Spleen (tissue), 7 donors: Measurements from ENCODE around the gene COL1A1.

Experiments used
- CTCF ChIP-seq, 11 experiments: fragments of 200-600 bp in 7 of 11; fragments of 450-650 bp in 4 of 11; sonication (generic) in 4 of 11; IDR thresholded peaks in 8 of 11; conservative IDR thresholded peaks in 3 of 11; 1 replicate in 7 of 11; 2 replicates in 4 of 11; pipeline versions ENCODE4 v1.4.0 to v1.8.0; 2016 to 2021; ENCODE audit warnings: antibody characterized with exemption in 11 of 11, inconsistent platforms in 4 of 11, mild to moderate bottlenecking in 1 of 11
- POLR2A ChIP-seq, 3 donors: fragments of 450-650 bp; IDR thresholded peaks; one replicate each; pipeline ENCODE4 v1.5.1; 2017; ENCODE audit warnings: antibody characterized with exemption in 3 of 3, mild to moderate bottlenecking in 1 of 3
- POLR2AphosphoS5 ChIP-seq, 3 donors: sonication (generic); formaldehyde crosslinking; IDR thresholded peaks; one replicate each; pipeline ENCODE4 v1.5.1; 2017; ENCODE audit warnings: antibody characterized with exemption in 3 of 3
- donor health status: DM: no; HTN: no; CAD: no; lungs with moderate emphysema.
- donor health status: DM: no; HTN: no; CAD: no.
- donor health status: DM: no; HTN: no; CAD: no.

GRCh38 chr17:50146927-50147665 lies 54.3 kb downstream of the COL1A1 start:
- TF ChIP-seq CTCF (IDR thresholded peaks at IDR 0.05 in 8 of 11, conservative IDR thresholded peaks at IDR 0.05 in 3 of 11), result no peak
- no peak for TF ChIP-seq POLR2A (IDR thresholded peaks at IDR 0.05)
- TF ChIP-seq POLR2AphosphoS5 (IDR thresholded peaks at IDR 0.05), result peak in 1 of 3 donors; percentile 50
